GM13977 (cell line): ENCODE results near the gene FLYWCH2.

Source experiments
- DNase-seq: peaks from one replicate; pipeline ENCODE4 v3.0.0; 2012; ENCODE audit warnings: low spot score
- CTCF ChIP-seq: IDR thresholded peaks from 2 replicates; pipeline ENCODE4 v1.5.1; 2012; ENCODE audit warnings: mild to moderate bottlenecking, control low read depth; ENCODE audit not compliant: insufficient read depth; ENCODE audit errors: extremely low read depth, missing control alignments
- in situ Hi-C: fragments of 300-500 bp; cut with MboI; formaldehyde crosslinking; loops from one replicate; pipeline ENCODE4 v1.12.0; 2022; ENCODE audit warnings: low sequenced_read_pairs, low pct_unique_long_range_greater_than_20kb, mixed read lengths, inconsistent platforms; ENCODE audit not compliant: unreplicated experiment

The FLYWCH2 gene

GRCh38 chr16:2858245-2859025, 24.6 kb upstream of the FLYWCH2 start:
- in situ Hi-C loops, result no loop called here
- no peak for TF ChIP-seq CTCF

GRCh38 chr16:2859686-2860265, 23.2 kb upstream of the FLYWCH2 start:
- DNase-seq, result no peak
- in situ Hi-C loops, result no loop called here
- no peak for TF ChIP-seq CTCF

More at GRCh38 chr16:2858245-2859025, 24.6 kb upstream of the FLYWCH2 start:
- DNase-seq, result no peak

- no peak for TF ChIP-seq CTCF
- no peak for DNase-seq
- in situ Hi-C loops, result no loop called here
These were observed 22.0 kb upstream of the FLYWCH2 start for GRCh38 chr16:2860826-2861567.

- TF ChIP-seq CTCF, result no peak
- in situ Hi-C loops, result no loop called here
- DNase-seq, result no peak
These were observed 17.4 kb upstream of the FLYWCH2 start for GRCh38 chr16:2865651-2866050.

- DNase-seq, result no peak
- TF ChIP-seq CTCF, result no peak
- in situ Hi-C loops, result no loop called here
These were observed 16.6 kb upstream of the FLYWCH2 start for GRCh38 chr16:2866431-2866830.

GRCh38 chr16:2867661-2867986, 15.4 kb upstream of the FLYWCH2 start:
- no peak for DNase-seq
- in situ Hi-C loops, result no loop called here

More at GRCh38 chr16:2867661-2867986, 15.4 kb upstream of the FLYWCH2 start:
- TF ChIP-seq CTCF, result no peak
